Glutamatergic neuron (in vitro differentiated cells): ENCODE results near the gene IGFL2. TPM values are rescaled to one million over a fixed set of nuclear protein-coding genes. Genes with fewer than 3 reads are reported as not detected.
"Not testable (repeated sequence)": the region's sequence is repeated elsewhere in the genome, so short reads cannot be mapped to it uniquely, and the experiment has no call there.

Experiments used
- DNase-seq: peaks from one replicate; pipeline ENCODE4 v3.0.0; 2022
- H3K27ac Mint-ChIP-seq: one replicate; pipeline ENCODE4 v1.8.0; 2020; ENCODE audit warnings: mild to moderate bottlenecking, mixed read lengths, inconsistent platforms; ENCODE audit not compliant: unreplicated experiment
- H3K27me3 Mint-ChIP-seq: one replicate; pipeline ENCODE4 v1.8.0; 2020; ENCODE audit warnings: mild to moderate bottlenecking, moderate library complexity, mixed read lengths, inconsistent platforms; ENCODE audit not compliant: unreplicated experiment
- H3K36me3 Mint-ChIP-seq: one replicate; pipeline ENCODE4 v1.8.0; 2020; ENCODE audit warnings: mild to moderate bottlenecking, mixed read lengths, inconsistent platforms; ENCODE audit not compliant: unreplicated experiment
- H3K4me1 Mint-ChIP-seq: one replicate; pipeline ENCODE4 v1.8.0; 2020; ENCODE audit warnings: mild to moderate bottlenecking, low read depth, mixed read lengths, inconsistent platforms; ENCODE audit not compliant: unreplicated experiment
- H3K4me3 Mint-ChIP-seq: one replicate; pipeline ENCODE4 v1.8.0; 2020; ENCODE audit warnings: mild to moderate bottlenecking, mixed read lengths, inconsistent platforms; ENCODE audit not compliant: unreplicated experiment
- H3K9me3 Mint-ChIP-seq: one replicate; pipeline ENCODE4 v1.8.0; 2020; ENCODE audit warnings: mild to moderate bottlenecking, moderate library complexity, mixed read lengths, inconsistent platforms; ENCODE audit not compliant: unreplicated experiment
- CTCF ChIP-seq: fragments of 200-600 bp; sonication (generic); IDR thresholded peaks from one replicate; pipeline ENCODE4 v1.5.0; 2021; ENCODE audit not compliant: partially characterized antibody, unreplicated experiment
- total RNA-seq: library from RNA; stranded (reverse); fragmentation: NEBNext Ultra II Directional; extraction: Animal tissue kit (Norgen Biotek cat#: 25700); gene quantifications from one replicate; pipeline ENCODE4 v1.2.1, GENCODE V29; 2021; ENCODE audit not compliant: unreplicated experiment

The IGFL2 gene
- total RNA-seq, 1 donor from 2014 or later, result not detected

DNA sequence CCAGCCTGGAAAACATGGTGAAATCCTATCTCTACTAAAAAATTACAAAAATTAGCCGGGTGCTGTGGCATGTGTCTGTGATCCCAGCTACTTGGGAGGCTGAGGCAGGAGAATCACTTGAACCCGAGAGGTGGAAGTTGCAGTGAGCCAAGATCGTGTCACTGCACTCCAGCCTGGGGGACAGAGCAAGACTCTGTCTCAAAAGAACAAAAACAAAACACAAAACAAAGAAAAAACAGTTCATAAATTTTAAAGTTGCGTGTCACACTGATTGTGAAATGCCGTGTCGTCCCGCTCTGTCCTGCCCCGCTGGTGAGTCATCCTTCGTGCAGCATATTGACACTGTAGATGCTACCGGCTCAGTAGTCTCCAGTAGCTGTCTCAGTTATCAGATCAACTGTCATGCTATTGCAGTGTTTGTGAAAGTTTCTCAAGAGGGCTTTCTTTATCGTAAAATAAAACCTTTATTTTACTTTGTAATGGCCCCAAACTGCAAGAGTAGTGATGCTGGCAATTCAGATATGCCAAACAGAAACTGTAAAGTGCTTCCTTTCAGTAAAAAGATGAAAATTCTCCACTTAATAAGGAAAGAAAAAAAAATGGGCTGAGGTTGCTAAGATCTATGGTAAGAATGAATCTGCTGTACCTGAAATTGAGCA is 45.1 kb downstream of the IGFL2 start:
- H3K27ac Mint-ChIP-seq, result no peak overlapping the region
- H3K36me3 Mint-ChIP-seq, result no peaks in the 10 kb centered on the region
- no peak overlapping the region for H3K4me3 Mint-ChIP-seq
- H3K4me1 Mint-ChIP-seq, result no peaks in the 10 kb centered on the region
- no peaks in the 10 kb centered on the region for H3K9me3 Mint-ChIP-seq
- no peak for TF ChIP-seq CTCF
- DNase-seq, result no peak
- H3K27me3 Mint-ChIP-seq, result peaks cover 7% of the 10 kb centered on the region

DNA sequence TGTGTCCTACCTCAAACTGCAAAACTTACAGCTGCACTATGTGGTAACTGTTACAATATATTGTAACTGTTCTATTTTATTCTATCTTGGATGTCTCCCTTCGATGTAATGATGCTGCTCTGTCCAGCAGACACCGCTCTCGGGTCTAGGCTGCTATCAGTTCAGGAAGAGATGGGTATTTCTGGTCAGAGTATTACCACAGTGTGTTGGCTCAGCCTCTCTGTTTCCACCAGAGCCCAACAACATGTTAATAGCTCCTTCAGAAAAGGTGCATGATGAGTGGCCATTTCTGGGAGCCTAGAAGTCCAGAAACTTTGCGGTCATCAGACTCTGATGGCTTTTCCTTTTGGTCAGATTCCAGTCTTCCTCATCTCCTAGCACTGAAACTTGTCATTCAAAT is 45.6 kb downstream of the IGFL2 start:
- no peaks in the 10 kb centered on the region for H3K36me3 Mint-ChIP-seq
- DNase-seq, result no peak
- no peaks in the 10 kb centered on the region for H3K4me1 Mint-ChIP-seq
- TF ChIP-seq CTCF, result no peak
- H3K27me3 Mint-ChIP-seq, result peaks cover 7% of the 10 kb centered on the region
- H3K9me3 Mint-ChIP-seq, result peaks cover 1% of the 10 kb centered on the region
- no peak overlapping the region for H3K27ac Mint-ChIP-seq
- H3K4me3 Mint-ChIP-seq, result no peak overlapping the region

- H3K4me1 Mint-ChIP-seq, result no peaks in the 10 kb centered on the region
- no peaks in the 10 kb centered on the region for H3K36me3 Mint-ChIP-seq
- no peak for DNase-seq
- TF ChIP-seq CTCF, result no peak
- H3K27me3 Mint-ChIP-seq, result peaks cover 7% of the 10 kb centered on the region
- peaks cover 3% of the 10 kb centered on the region for H3K9me3 Mint-ChIP-seq
- H3K4me3 Mint-ChIP-seq, result no peak overlapping the region
- H3K27ac Mint-ChIP-seq, result no peak overlapping the region
These were observed 47.1 kb downstream of the IGFL2 start for GRCh38 chr19:46195104-46195503.

GRCh38 chr19:46195919-46196318 is 47.9 kb downstream of the IGFL2 start:
- not testable (repeated sequence) for H3K9me3 Mint-ChIP-seq, H3K27ac Mint-ChIP-seq, H3K27me3 Mint-ChIP-seq, H3K36me3 Mint-ChIP-seq, H3K4me3 Mint-ChIP-seq, DNase-seq, H3K4me1 Mint-ChIP-seq

DNA sequence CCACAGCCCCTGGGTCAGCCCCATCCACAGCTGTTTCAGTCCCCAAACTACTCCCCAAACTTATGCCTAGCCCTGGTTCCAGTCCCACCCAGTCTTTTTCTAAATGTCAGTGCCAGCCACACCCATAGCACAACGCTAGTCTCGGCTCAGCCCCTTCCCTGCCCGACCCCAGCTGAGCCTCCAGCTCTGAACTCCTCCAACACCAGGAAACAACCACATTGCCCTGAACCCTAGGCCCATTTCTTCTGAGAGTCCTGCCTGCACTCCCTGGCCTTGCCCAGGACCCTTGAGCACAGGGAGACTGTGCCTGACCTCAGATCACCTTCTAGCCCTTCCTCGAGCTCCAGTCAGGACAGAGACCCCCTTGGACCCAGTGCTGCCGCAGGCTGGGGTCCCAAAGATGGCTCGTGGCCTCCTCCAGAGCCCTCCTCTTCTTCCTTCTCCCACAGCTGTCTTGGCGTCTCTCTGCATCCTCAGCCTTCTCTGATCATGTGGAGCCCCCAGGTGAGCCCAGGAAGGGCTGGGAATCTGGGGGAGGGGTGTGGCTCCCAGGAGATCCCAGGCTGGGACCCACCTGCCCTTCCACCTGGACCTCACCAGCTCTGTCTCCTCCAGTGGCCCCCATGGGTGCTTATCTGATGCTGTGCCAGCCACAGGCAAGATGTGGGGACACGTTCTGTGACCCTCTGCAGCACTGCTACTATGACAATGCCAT is 48.5 kb downstream of the IGFL2 start:
- Mint-ChIP-seq H3K36me3 (no peaks in the 10 kb centered on the region), H3K9me3 (peaks cover 3% of the 10 kb centered on the region), H3K27ac (no peak overlapping the region), H3K4me1 (no peaks in the 10 kb centered on the region), H3K4me3 (no peak overlapping the region), H3K27me3 (peaks cover 10% of the 10 kb centered on the region)
- no peak for DNase-seq
- no peak for TF ChIP-seq CTCF
